Measurements from ENCODE around the gene KCNQ1OT1. TPM values are rescaled to one million over a fixed set of nuclear protein-coding genes. Genes with fewer than 3 reads are reported as not detected.

Gene KCNQ1OT1
- total and polyA plus RNA-seq, 2 experiments from 2014 or later = 3.1 to 7.9 TPM

DNA sequence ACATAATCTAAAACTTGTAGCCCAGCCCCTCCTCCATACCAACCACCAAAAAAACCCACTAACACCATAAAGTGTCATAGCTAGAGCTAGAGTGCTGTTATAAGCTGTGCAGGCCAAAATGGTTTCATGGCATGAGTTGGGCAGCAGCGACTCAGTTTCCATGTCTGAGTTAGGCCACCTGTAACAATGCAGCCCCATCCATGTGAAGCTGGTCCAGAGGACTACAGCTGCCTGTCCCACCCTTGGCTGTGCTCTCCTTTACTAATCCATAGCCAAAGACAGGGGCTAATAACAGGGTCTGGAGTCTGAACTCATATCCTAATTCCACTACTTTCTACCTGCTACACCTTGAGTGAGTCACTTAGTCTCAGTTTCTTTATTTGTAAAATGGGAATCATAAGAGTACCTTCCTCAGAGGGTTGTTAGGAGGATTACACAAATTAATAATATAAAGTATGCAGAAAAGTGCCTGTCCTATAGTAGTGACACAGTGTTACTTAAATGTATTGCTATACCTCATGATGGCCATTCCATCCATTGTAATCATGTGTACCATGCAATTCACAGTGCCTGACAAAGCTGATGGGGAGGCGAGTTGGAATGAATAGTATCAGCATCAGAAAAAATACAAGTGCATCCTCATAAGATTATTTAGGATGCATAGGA, 20.6 kb downstream of the KCNQ1OT1 start:
- Histone ChIP-seq H2AFZ (no peak overlapping the region), H3K9me3 (ENCODE audit: low read depth) (no peaks in the 10 kb centered on the region), H4K20me1 (ENCODE audit: insufficient read depth, poor library complexity, severe bottlenecking) (peaks cover 92% of the 10 kb centered on the region), H3K27ac (no peak overlapping the region), H3K36me3 (replicated peaks; ENCODE audit: insufficient read depth, low read depth) (no peaks in the 10 kb centered on the region), H3K79me2 (peaks cover 98% of the 10 kb centered on the region), H3K27me3 (no peaks in the 10 kb centered on the region), H3K4me1 (ENCODE audit: insufficient read depth) (peaks cover 46% of the 10 kb centered on the region), H3K4me2 (no peak overlapping the region), H3K4me3 (no peak overlapping the region), H3K9me2 (replicated peaks; ENCODE audit: insufficient read depth) (no peaks in the 10 kb centered on the region)
- TF ChIP-seq EZH2 (IDR thresholded peaks at IDR 0.05; ENCODE audit: borderline replicate concordance) (no peak), EZH2phosphoT487 (IDR thresholded peaks at IDR 0.05; ENCODE audit: low read depth, severe bottlenecking, unreplicated experiment) (no peak)
- TF ChIP-seq, protein P1, sequence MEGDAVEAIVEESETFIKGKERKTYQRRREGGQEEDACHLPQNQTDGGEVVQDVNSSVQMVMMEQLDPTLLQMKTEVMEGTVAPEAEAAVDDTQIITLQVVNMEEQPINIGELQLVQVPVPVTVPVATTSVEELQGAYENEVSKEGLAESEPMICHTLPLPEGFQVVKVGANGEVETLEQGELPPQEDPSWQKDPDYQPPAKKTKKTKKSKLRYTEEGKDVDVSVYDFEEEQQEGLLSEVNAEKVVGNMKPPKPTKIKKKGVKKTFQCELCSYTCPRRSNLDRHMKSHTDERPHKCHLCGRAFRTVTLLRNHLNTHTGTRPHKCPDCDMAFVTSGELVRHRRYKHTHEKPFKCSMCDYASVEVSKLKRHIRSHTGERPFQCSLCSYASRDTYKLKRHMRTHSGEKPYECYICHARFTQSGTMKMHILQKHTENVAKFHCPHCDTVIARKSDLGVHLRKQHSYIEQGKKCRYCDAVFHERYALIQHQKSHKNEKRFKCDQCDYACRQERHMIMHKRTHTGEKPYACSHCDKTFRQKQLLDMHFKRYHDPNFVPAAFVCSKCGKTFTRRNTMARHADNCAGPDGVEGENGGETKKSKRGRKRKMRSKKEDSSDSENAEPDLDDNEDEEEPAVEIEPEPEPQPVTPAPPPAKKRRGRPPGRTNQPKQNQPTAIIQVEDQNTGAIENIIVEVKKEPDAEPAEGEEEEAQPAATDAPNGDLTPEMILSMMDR (IDR thresholded peaks at IDR 0.05; ENCODE audit: poor library complexity) = no peak
- DNase-seq (ENCODE audit: low spot score) = no peak
- 97% methylated on average over 2 of the region's 2 CpGs for WGBS (ENCODE audit: low lambda C conversion rate, missing lambda C conversion rate)

DNA sequence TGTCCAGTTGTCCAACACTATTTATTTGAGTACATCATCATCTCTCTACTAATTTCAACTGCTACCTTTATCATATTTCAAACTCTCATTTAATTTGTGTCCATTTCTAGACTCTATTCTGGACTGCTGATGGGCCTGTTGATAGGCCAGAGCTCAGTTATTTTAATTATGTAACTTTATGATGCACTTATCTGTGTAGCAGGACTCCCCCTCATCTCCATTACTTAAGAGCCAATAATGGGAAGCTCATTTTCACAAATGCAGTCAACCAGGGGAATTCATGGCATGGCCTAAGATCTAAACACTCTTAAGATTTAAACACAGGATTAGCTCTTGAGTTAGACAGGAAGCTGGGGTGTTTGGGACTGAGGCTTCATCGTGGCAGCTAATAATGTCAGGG, 21.4 kb downstream of the KCNQ1OT1 start:
- H3K4me3 ChIP-seq = no peak overlapping the region
- no peaks in the 10 kb centered on the region for H3K27me3 ChIP-seq
- no peaks in the 10 kb centered on the region for H3K36me3 ChIP-seq (replicated peaks; ENCODE audit: insufficient read depth, low read depth)
- H3K4me1 ChIP-seq (ENCODE audit: insufficient read depth) = peaks cover 46% of the 10 kb centered on the region
- TF ChIP-seq EZH2phosphoT487 (IDR thresholded peaks at IDR 0.05; ENCODE audit: low read depth, severe bottlenecking, unreplicated experiment) = no peak
- no peak for TF ChIP-seq EZH2 (IDR thresholded peaks at IDR 0.05; ENCODE audit: borderline replicate concordance)
- TF ChIP-seq, protein P1 (IDR thresholded peaks at IDR 0.05; ENCODE audit: poor library complexity) = no peak
- H2AFZ ChIP-seq = no peak overlapping the region
- DNase-seq (ENCODE audit: low spot score) = no peak
- H4K20me1 ChIP-seq (ENCODE audit: insufficient read depth, poor library complexity, severe bottlenecking) = peaks cover 91% of the 10 kb centered on the region
- 37% methylated on average over 1 of the region's 1 CpG for WGBS (ENCODE audit: low lambda C conversion rate, missing lambda C conversion rate)
- peaks cover 98% of the 10 kb centered on the region for H3K79me2 ChIP-seq
- H3K9me2 ChIP-seq (replicated peaks; ENCODE audit: insufficient read depth) = no peaks in the 10 kb centered on the region
- H3K27ac ChIP-seq = no peak overlapping the region
- H3K4me2 ChIP-seq = no peak overlapping the region
- no peaks in the 10 kb centered on the region for H3K9me3 ChIP-seq (ENCODE audit: low read depth)

- Histone ChIP-seq H3K9me3 (ENCODE audit: low read depth) (no peaks in the 10 kb centered on the region), H3K79me2 (peaks cover 98% of the 10 kb centered on the region), H3K27ac (no peak overlapping the region), H4K20me1 (ENCODE audit: insufficient read depth, poor library complexity, severe bottlenecking) (peaks cover 90% of the 10 kb centered on the region), H3K27me3 (no peaks in the 10 kb centered on the region), H3K4me1 (ENCODE audit: insufficient read depth) (peaks cover 37% of the 10 kb centered on the region), H3K4me2 (no peak overlapping the region), H3K9me2 (replicated peaks; ENCODE audit: insufficient read depth) (no peaks in the 10 kb centered on the region), H2AFZ (no peak overlapping the region), H3K4me3 (no peak overlapping the region), H3K36me3 (replicated peaks; ENCODE audit: insufficient read depth, low read depth) (no peaks in the 10 kb centered on the region)
- TF ChIP-seq EZH2 (IDR thresholded peaks at IDR 0.05; ENCODE audit: borderline replicate concordance) (no peak), EZH2phosphoT487 (IDR thresholded peaks at IDR 0.05; ENCODE audit: low read depth, severe bottlenecking, unreplicated experiment) (no peak)
- TF ChIP-seq, protein P1 (IDR thresholded peaks at IDR 0.05; ENCODE audit: poor library complexity) = no peak
- DNase-seq (ENCODE audit: low spot score) = no peak
- 56% methylated on average over 1 of the region's 1 CpG for WGBS (ENCODE audit: low lambda C conversion rate, missing lambda C conversion rate)
Measured at GRCh38 chr11:2677127-2677526, 22.7 kb downstream of the KCNQ1OT1 start.

All from hepatocyte (in vitro differentiated cells).